Sigmoid colon (tissue), 4 donors: ENCODE measurements around the gene DROSHA.

Experiments used
- CTCF ChIP-seq, 4 experiments: fragments of 450-650 bp in 3 of 4; fragments of 200-600 bp in 1 of 4; IDR thresholded peaks; one replicate each; pipeline ENCODE4 v1.5.1; 2016 to 2019; ENCODE audit warnings: antibody characterized with exemption in 4 of 4, mild to moderate bottlenecking in 3 of 4, moderate library complexity in 2 of 4
- EP300 ChIP-seq, 4 donors: sonication (generic); formaldehyde crosslinking; IDR thresholded peaks; one replicate each; pipeline ENCODE4 v1.6.1; 2017; ENCODE audit warnings: antibody characterized with exemption in 4 of 4

- no peak for TF ChIP-seq CTCF (IDR thresholded peaks at IDR 0.05)
- TF ChIP-seq EP300 (IDR thresholded peaks at IDR 0.05): no peak
Observed at GRCh38 chr5:31569068-31569467, 37.2 kb upstream of the DROSHA start.
